NCI-H2227 treated with DMSO at 0.1 percent for 48 hours (cell line): ENCODE measurements around the gene ARHGAP18.
A peak's percentile ranks its signal among the peaks of the same experiment; 100 is the strongest.

Experiments
- DNase-seq: peaks from one replicate; lab custom pipeline; 2025; lab: John Stamatoyannopoulos, UW

ARHGAP18 gene

DNA sequence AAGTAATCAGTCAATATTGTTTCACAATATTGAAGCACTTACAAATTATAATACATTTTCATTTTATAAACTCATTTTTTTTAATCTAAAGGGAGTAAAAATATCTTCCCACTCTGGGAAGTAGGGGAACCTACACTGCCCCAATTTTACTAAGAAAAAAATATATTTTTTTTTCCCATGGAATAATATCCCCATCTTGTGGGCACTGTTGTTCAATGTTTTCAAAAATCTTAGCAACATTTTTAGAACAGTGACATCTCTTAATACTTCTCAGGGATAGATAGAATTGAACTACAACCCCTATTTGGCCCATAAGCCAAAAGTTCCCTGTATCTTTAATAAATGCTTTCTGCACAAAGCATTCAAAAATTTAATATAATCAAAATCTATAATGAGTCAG lies 42.9 kb downstream of the ARHGAP18 start:
- DNase-seq: no peak

DNA sequence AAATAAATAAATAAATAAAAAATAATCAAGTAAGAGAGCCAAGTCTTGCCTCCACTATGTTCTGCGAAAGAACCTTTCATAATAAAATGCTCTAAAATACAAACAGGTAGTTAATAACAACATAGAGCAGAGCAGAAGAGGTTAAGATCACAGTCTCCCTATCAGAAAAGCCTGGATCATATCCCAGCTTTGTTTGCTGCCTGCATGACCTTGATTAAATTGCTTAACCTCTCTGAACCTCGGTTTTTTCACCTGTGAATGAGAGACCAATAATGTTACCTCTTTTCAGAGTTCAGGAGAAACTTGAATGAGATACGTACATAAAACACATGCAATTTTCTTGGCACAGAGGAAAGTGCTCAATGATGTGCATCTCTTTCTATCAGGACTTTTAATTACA lies 44.4 kb downstream of the ARHGAP18 start:
- no peak for DNase-seq

DNA sequence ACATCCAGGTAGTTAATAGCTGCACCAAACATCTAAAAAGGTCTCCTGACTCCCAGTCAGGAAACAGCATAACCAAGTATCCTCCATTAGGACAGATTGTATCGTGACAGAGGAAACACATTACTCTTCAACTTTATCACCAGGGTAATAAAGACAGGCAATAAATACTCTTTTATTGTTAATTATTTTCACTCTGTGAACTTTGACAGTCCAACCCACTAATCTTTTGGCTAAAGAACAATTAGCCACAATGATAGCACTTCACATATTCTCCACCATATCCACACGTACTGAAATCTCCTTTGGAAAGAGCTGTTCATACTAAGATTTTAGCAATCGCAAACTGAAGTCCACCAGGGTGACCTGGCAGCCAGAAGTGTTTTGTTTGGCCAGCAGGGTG lies 46.4 kb downstream of the ARHGAP18 start:
- no peak for DNase-seq

DNA sequence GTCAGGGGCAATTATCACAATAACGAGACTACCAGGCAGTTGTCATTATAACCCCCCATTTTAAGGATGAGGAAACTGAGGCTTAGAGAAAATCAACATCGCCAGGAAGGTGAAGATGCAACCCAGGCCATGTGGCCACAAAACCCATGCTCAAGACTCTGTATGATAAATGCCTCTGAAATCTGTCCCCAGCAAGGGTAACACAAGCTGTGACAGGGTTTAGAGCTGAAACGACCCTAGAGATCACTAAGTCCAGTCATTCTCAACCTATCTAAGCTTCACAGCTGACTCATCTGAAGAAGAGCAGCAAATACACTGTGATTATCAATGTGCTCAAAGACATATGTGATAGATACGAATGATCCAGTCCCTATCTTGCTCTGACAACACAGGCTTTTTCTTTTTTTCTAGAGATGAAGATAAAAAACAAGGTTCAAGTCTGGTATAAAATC lies 47.0 kb downstream of the ARHGAP18 start:
- DNase-seq: no peak

DNA sequence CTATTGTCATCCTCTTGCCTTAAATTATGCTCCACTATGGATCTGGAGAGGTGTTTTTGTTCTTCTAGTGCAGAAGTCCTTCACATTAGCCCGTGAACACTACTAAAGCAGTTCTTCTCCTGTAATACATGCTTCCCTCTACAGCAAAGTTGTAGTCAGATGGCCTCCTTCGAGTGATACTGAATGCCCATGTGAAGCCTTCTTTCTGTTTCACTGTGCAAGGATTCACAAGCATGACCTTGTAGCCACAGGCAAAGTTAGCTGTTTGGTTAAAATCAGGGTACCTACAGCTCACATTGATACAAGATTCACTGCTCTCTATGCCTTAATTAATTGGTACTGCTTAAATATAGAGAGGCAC lies 47.6 kb downstream of the ARHGAP18 start:
- DNase-seq: peak; percentile 57

DNA sequence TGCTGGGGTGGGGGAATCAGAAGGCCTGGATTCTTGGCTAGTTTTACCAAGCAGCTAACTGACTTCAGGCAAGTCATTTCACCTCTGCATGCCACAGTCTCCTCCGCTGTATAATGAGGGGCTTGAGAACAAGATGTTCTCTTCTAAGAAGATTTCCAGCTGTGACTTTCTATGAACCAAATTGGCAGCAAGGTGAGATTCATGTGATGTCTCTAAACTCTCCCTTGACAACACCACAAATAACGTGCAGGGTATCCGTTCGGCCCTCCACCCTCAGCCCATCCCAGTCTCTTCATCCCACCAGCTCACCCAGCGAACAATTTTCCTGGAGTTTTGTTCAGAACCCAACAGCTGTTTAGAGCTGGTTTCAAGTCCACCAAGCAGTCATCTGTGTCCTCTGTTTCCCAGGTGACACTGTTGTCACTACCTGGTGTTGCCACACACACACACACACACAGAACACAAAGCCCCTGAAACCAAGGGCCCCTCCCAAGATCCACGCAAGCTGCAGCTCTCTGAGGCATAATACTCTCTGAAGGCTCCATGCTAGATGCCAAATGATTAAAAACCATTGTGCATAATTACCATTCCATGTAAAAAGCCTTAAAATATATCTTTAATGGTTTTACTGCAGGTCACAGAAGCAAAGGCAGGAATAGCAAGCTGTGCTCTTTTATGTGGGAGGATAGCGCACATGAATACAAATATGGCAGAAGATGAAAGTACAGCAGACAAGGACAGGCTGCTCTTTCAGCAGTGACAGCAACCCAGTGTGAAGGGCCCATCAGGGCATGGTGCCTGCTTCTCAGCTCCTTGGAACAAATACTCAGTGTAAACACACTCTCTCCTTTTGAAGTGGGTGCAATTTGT lies 48.2 kb downstream of the ARHGAP18 start:
- DNase-seq: peak; percentile 57

DNA sequence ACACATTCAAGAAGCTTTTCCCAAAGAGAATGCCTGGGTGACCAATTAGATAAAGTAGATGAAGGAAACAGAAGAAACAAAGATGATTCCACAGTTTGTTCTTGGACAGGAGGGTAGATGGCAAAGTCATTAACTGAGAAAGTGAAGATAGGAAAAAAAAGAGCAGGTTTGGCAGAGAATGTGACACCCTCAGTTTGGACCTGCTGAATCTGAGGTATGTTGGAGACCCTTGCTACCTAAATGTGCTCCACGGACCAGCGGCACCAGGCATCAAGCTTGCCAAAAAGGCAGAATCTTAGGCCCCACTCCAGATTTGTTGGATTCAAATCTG lies 49.7 kb downstream of the ARHGAP18 start:
- DNase-seq: no peak

DNA sequence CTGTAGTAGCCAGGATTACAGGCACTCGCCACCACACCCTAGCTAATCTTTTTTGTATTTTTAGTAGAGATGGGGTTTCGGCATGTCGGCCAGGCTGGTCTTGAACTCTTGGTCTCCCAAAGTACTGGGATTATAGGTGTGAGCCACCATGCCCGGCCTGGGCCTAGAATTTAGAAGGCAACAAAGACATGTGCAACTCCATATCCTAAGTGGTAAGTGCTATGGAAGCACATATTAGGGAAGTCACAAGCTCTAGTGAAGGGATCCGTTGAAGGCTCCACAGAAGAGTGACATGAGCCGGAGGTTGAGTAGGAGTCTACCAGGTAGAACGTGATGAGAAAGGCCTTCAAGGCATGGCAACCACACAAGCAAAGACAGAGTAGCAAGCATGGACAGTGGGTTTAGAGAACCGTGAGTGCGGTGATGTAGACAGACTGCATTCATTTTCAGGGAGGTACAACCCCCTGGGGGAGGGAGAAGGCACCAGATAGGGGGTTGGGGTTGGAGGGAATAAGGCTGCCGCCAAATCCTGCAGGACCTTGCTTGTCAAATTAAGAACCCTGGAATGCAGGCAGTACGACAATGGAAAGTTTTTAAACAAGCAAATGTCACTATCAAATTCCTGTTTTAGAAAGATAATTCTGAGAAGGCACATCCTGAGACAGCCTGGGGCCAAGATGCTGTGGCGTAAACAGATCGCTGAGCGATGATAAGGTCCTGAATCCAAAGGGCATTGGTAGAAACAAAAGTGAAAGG lies 50.2 kb downstream of the ARHGAP18 start:
- no peak for DNase-seq

DNA sequence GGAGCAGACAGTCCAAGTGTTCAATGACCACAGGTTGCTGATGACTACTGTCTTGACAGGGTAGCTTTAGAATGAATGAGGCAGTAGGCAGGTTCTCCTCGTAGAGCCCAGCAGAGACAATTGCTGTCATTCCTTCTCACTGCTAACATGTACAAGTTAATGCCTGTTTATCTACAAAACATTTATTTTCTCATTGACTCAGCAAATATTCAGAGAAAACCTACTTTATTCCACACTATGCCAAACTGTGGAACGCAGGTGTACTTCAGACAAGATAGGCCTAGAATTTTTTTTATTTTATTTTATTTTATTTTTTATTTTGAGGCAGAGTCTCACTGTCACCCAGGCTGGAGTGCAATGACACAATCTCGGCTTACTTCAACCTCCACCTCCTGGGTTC lies 50.8 kb downstream of the ARHGAP18 start:
- no peak for DNase-seq

DNA sequence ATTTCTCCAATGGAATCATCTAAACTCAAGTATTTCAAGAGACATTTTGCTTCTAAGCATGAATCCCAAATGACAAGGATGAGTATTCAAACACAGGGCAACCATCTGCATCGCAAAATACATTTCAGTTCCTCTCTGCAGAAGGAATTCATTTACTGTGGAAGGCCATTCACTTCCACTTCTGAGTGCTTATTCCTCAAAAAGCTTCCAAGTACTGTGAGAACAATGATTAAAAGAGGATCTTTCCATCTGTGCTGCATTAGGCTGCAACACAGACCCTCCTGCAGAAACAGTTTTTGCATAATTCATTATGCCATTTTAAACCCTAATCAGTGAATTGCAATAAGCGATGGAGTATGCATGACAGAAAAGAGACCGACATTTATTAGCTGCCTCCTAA lies 52.5 kb downstream of the ARHGAP18 start:
- no peak for DNase-seq

DNA sequence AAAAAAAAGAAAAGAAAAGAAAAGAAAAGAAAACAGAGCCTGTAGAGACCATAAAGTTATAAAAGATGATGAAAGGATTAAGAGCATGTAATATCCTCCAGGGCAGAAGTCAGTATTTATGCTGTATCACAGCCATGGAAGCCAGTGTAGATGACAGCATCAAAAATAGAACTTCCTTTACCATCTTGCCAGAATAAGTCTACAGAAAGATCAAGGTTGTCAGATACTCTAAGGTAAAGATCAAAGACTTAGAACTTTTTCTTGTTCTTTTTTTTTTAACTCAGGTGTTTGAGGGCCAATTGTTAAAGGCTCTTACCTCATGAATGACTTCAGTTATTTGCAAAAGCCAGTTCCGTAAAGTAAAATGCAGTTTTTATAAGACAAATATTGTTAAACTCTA lies 54.6 kb downstream of the ARHGAP18 start:
- DNase-seq: no peak

DNA sequence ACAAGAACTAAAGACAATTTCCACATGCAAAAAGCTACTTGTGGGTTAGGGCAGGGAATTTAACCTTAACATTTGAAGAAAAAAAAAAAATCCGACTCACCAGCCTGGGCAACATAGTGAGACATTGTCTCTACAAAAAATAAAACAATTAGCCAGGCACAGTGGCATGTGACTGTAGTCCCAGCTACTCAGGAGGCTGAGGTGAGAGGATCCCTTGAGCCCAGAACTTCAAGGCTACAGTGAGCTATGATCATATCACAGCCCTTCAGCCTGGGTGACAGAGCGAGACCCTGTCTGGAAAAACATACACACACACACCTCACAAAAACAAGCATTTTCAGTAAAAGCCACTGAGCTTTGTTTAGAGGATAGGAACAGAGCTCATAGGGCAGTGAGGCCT lies 56.2 kb downstream of the ARHGAP18 start:
- DNase-seq: no peak

DNA sequence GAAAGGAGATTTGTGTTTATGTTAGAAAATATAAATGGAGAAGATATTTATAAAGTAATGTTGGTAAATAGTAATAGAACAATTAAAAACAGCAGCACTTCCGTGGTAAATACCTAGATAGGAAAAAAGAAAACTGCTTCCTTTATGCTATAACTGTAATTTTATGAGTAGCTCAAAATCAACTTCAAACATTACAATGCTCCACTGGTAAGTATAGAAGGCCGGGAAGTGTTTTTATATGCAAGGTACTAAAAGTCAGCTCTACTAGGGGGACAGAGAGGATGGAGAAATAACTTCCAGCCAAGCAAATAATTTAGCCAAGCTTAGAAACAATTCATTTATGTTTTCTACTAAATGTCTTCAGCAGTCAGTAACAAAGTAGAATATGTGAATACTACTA lies 56.7 kb downstream of the ARHGAP18 start:
- DNase-seq: no peak

DNA sequence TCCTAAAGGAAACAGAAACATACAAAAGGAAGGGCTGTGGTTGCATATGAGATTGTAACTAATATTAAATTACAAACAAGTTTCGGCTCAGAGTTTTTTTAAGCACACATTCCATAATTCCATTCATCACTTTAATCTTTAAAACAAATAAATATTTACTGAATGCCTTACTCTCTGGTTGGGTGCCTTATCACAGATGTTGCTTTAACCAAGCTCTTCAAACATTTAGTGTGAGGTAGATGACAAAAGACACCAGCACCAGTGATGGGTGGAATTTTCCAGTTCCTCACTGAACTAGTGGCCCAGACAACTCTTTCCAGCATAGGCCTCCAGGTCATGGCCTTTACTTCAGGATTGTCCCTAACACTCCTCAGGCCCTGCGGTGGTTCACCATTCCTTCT lies 58.7 kb downstream of the ARHGAP18 start:
- DNase-seq: no peak

DNA sequence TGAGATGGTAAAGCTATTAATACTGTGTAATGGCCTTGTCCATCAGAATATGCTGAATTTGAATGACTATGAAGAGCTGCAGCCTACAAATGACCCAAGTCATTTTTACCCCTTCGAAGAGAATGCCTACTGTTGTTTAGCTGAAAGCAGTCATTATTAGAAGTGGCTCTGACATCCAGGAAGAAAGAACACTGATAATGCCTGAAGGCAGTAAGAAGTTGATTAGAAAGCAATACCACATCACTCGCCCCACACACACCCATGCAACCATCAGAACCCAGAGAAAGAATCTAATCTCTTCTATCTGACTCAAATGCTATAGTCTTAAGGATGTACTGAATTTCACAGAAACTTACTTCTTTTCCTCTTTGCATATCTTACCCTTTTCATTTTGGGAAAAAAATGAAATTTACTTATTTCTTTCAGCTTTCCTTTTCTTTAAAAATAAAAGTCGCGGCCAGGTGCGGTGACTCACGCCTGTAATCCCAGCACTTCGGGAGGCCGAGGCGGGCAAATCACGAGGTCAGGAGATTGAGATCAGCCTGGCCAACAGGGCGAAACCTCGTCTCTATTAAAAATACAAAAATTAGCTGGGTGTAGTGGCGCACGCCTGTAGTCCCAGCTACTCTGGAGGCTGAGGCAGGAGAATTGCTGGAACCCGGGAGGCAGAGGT lies 61.0 kb downstream of the ARHGAP18 start:
- no peak for DNase-seq

DNA sequence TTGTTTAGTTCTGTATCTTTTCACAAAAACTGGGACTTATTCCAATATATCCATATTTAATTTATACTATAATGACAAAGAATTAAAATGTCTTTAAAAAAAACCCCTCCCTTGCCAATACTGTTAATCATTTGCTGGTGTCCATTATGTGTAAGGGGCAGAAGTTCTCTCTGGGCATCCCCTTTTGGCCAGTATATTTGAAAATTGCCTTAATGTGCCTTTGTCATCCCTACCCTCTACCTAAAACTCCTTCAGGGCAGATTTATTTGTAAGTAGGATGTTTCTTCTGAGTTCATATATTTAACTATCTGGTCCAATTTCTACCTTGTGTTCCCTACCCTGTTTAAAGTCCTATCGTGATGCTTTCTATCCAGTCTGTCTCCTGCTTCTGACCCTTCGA lies 62.9 kb downstream of the ARHGAP18 start:
- no peak for DNase-seq

DNA sequence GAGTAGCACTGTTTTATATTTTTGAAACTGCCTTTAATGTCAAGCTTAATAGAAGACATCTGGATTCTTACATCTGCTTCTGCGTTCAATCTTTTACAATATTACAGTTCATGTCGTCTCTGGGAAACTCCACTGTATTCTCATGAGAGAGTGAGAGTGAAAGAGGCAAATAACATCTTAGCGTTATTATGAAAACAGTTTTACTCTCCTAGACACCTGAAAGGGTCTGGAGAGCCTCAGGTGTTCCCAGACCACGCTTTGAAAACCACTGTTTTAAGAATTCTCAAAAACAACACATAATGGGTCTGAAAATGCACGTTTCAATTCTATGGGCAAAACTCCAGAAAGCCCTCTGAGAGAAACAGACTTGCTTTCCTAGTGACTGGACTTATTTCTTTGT lies 63.3 kb downstream of the ARHGAP18 start:
- no peak for DNase-seq

DNA sequence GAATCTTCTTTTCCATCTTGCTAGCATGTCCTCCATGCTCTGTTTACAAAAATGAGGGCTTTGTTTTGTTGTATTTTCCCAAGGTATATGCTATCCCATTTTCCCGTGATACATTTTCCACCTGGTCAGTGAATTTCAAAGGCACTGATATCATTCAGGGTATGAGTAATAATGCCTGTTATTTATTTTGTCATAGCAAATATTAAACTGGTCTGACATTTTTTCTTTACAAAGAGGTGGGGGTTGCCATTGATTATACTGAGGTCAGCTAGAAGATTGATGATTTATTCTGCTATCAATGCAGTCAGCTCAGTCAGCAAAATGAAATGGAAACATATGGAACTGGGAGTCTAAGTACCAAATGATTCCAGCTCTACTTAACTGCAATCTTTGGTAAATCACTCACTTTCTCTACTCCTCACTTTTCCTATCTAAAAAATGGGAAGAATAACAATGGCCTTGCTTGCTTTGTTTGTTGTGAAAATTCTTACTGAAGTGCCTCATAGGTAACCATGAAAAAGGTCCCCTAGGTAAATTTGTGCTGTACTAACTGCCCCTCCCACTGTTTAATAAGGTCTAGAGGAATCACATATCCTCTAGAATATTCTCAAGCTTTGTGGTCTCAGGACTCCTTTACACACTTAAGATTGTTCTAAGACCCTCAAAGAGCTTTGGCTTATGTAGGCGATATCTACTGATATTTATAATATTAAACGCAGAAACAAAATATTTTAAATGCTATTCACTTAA lies 64.0 kb downstream of the ARHGAP18 start:
- no peak for DNase-seq

DNA sequence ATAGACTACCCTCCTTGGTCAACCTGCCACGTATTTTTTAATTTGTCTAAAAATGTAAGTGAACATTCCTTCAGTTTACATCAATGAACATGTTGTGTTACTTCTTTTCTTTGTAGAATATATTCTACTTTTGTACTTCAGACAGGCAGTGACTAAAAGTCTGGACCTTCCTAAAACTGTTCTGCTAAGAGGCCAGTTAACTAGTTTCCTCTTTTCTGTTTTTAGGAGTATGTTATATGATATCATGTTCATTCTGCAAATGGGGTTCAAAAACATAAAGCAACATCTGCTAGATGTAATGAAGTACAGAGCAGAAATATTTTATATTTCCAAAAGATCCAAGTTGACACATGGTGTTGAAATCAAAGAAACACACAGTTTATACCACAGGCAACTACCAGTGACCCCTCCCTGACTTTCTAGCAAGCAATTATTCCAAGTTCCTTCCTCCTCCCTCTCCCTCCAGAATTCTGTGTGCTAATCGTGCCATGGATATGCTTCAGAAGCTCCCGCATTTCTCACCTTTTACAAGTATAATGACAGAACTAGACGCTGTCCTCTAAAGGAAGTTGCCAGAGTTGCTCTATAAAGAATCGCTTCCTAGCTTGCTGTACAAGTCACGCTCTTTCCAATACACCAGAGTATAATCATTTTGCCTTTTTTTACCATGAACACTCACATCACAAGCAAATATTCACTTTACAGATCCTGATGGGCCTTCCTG lies 64.7 kb downstream of the ARHGAP18 start:
- no peak for DNase-seq

DNA sequence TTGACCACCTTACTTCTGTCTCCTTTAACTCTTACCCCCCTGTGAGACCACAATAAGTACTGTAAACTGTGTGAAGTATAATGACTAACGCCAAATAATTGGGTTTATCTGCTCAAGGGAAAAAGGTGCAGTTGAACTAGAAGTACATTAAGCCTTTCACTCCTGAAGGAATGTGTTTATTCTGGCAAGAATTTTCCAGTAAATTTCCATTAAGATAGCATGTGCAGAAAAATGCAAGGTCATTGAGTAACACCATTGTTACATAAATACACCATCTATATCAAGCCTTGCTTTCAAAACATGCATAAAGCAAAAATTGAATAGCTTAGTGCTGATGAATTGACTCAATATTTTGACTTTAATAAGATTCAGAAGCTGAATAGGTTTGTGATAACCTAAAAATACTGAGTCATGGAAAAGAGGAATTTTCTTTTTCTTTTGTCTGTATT lies 65.4 kb downstream of the ARHGAP18 start:
- DNase-seq: no peak

DNA sequence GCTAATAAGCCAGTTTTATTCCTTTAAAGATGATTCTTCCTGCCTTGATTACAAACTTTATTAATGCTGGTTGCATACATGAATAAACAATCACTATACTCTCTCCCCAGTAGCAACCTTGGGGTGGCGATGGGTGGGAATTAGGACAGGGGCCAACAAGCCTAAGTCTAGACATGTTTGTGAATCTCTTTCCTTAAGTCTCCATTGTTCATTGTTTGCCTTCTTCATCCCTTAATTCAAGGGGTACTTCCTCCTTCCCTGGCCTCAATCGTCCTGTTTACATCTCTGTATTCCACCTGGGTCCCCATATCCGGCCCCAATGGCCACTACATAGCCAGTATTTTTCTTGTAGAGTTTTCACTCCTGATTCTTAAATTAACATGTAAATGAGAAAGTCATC lies 66.0 kb downstream of the ARHGAP18 start:
- DNase-seq: no peak

DNA sequence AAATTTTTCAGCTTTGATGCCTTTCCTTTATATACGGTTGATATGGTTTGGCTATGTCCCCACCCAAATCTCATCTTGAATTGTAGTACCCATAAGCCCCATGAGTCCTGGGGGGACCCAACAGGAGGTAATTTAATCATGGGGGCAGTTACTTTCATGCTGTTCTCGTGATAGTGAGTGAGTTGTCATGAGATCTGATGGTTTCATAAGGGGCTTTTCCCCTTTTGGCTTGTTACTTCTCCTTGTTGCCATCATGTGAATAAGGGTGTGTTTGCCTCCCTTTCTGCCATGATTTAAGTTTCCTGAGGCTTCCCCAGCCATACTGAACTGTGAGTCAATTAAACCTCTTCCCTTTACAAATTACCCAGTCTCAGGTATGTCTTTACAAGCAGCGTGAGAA lies 66.8 kb downstream of the ARHGAP18 start:
- DNase-seq: no peak
